ENCODE results near the gene USP53. TPM values are rescaled to one million over a fixed set of nuclear protein-coding genes. Genes with fewer than 3 reads are reported as not detected.

The USP53 gene
- polyA plus RNA-seq, 1 of the 3 experiments (the other 2 are of a cell fraction) = 8.1 TPM

GRCh38 chr4:119313237-119313636 lies 100.7 kb downstream of the USP53 start:
- Histone ChIP-seq H3K27ac (ENCODE audit: low read depth in 2 of 2, low read length in 1 of 2) (no peak overlapping the region), H3K9ac (no peak overlapping the region), H3K36me3 (replicated peaks in 1 of 2; ENCODE audit: control insufficient read depth in 1 of 2, insufficient read depth in 2 of 2, low read length in 1 of 2) (no peaks in the 10 kb centered on the region), H3K4me3 (ENCODE audit: low read depth in 2 of 2, low read length in 1 of 2) (no peak overlapping the region), H2AFZ (ENCODE audit: low read depth) (no peak overlapping the region), H3K79me2 (ENCODE audit: insufficient read depth) (no peaks in the 10 kb centered on the region), H3K4me1 (ENCODE audit: control insufficient read depth in 1 of 2, insufficient read depth in 2 of 2, low read depth in 1 of 2, low read length in 1 of 2) (no peaks in the 10 kb centered on the region), H3K9me3 (no peaks in the 10 kb centered on the region), H3K4me2 (no peak overlapping the region), H3F3A (replicated peaks; ENCODE audit: insufficient read depth) (no peaks in the 10 kb centered on the region), H4K20me1 (ENCODE audit: insufficient read depth) (no peaks in the 10 kb centered on the region), H3K27me3 (ENCODE audit: insufficient read depth) (no peaks in the 10 kb centered on the region), H3K9me2 (no peaks in the 10 kb centered on the region)
- CTCF ChIA-PET = interaction anchor here (1.2 to 1.8 kb wide), 2 partner anchors 177 to 180 kb away, joined by 6 to 7 read pairs; no protein-coding TSS in a partner anchor
- POLR2A ChIA-PET = no interaction called here
- TF ChIP-seq, protein P1, sequence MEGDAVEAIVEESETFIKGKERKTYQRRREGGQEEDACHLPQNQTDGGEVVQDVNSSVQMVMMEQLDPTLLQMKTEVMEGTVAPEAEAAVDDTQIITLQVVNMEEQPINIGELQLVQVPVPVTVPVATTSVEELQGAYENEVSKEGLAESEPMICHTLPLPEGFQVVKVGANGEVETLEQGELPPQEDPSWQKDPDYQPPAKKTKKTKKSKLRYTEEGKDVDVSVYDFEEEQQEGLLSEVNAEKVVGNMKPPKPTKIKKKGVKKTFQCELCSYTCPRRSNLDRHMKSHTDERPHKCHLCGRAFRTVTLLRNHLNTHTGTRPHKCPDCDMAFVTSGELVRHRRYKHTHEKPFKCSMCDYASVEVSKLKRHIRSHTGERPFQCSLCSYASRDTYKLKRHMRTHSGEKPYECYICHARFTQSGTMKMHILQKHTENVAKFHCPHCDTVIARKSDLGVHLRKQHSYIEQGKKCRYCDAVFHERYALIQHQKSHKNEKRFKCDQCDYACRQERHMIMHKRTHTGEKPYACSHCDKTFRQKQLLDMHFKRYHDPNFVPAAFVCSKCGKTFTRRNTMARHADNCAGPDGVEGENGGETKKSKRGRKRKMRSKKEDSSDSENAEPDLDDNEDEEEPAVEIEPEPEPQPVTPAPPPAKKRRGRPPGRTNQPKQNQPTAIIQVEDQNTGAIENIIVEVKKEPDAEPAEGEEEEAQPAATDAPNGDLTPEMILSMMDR (IDR thresholded peaks at IDR 0.05) = no peak
- TF ChIP-seq GATA2 (CRISPR knock-in tag; IDR thresholded peaks at IDR 0.05) (no peak), CHD2 (IDR thresholded peaks at IDR 0.05; ENCODE audit: low read length, partially characterized antibody) (no peak), YY1 (IDR thresholded peaks at IDR 0.05; ENCODE audit: low read depth) (no peak), MAX (IDR thresholded peaks at IDR 0.05; ENCODE audit: low read depth) (no peak), MEF2A (IDR thresholded peaks at IDR 0.05; ENCODE audit: borderline replicate concordance, low read depth) (no peak), MXI1 (IDR thresholded peaks at IDR 0.05; ENCODE audit: low read depth, low read length) (no peak), USF1 (IDR thresholded peaks at IDR 0.05; ENCODE audit: borderline replicate concordance, low read depth) (no peak), NFIC (IDR thresholded peaks at IDR 0.05; ENCODE audit: borderline replicate concordance) (no peak), RXRA (IDR thresholded peaks at IDR 0.05; ENCODE audit: borderline replicate concordance, low read depth) (no peak), TCF12 (IDR thresholded peaks at IDR 0.05) (no peak), TAF1 (IDR thresholded peaks at IDR 0.05; ENCODE audit: borderline replicate concordance, low read depth, low read length) (no peak), TEAD4 (IDR thresholded peaks at IDR 0.05; ENCODE audit: borderline replicate concordance, insufficient read depth) (no peak), SMC3 (IDR thresholded peaks at IDR 0.05; ENCODE audit: low read depth, low read length) (no peak), EZH2phosphoT487 (IDR thresholded peaks at IDR 0.05; ENCODE audit: borderline replicate concordance, low read depth) (no peak)
- TF ChIP-seq, protein P2, sequence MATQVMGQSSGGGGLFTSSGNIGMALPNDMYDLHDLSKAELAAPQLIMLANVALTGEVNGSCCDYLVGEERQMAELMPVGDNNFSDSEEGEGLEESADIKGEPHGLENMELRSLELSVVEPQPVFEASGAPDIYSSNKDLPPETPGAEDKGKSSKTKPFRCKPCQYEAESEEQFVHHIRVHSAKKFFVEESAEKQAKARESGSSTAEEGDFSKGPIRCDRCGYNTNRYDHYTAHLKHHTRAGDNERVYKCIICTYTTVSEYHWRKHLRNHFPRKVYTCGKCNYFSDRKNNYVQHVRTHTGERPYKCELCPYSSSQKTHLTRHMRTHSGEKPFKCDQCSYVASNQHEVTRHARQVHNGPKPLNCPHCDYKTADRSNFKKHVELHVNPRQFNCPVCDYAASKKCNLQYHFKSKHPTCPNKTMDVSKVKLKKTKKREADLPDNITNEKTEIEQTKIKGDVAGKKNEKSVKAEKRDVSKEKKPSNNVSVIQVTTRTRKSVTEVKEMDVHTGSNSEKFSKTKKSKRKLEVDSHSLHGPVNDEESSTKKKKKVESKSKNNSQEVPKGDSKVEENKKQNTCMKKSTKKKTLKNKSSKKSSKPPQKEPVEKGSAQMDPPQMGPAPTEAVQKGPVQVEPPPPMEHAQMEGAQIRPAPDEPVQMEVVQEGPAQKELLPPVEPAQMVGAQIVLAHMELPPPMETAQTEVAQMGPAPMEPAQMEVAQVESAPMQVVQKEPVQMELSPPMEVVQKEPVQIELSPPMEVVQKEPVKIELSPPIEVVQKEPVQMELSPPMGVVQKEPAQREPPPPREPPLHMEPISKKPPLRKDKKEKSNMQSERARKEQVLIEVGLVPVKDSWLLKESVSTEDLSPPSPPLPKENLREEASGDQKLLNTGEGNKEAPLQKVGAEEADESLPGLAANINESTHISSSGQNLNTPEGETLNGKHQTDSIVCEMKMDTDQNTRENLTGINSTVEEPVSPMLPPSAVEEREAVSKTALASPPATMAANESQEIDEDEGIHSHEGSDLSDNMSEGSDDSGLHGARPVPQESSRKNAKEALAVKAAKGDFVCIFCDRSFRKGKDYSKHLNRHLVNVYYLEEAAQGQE (IDR thresholded peaks at IDR 0.05; ENCODE audit: low read depth, low read length) = no peak
- TF ChIP-seq, protein P3, sequence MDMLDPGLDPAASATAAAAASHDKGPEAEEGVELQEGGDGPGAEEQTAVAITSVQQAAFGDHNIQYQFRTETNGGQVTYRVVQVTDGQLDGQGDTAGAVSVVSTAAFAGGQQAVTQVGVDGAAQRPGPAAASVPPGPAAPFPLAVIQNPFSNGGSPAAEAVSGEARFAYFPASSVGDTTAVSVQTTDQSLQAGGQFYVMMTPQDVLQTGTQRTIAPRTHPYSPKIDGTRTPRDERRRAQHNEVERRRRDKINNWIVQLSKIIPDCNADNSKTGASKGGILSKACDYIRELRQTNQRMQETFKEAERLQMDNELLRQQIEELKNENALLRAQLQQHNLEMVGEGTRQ (IDR thresholded peaks at IDR 0.05; ENCODE audit: borderline replicate concordance, low read depth, low read length) = no peak
- no peak for DNase-seq

All from SK-N-SH (cell line).